Mesodermal cell (in vitro differentiated cells): ENCODE measurements around the gene PPP6R2.
A peak's percentile ranks its signal among the peaks of the same experiment; 100 is the strongest.
"Not testable (repeated sequence)": the region's sequence is repeated elsewhere in the genome, so short reads cannot be mapped to it uniquely, and the experiment has no call there.

Experiments used
- H3K27ac ChIP-seq: 2 replicates; pipeline ENCODE4 v1.7.0; 2013; ENCODE audit warnings: mild to moderate bottlenecking, low read depth, low read length, moderate library complexity; ENCODE audit not compliant: severe bottlenecking
- H3K36me3 ChIP-seq: 2 replicates; pipeline ENCODE4 v1.7.1; 2013; ENCODE audit warnings: mild to moderate bottlenecking, low read length, moderate library complexity; ENCODE audit not compliant: control insufficient read depth, insufficient read depth
- H3K4me1 ChIP-seq: one replicate; pipeline ENCODE4 v1.7.1; 2013; ENCODE audit warnings: mild to moderate bottlenecking, low read length; ENCODE audit not compliant: insufficient read depth, control insufficient read depth, poor library complexity, severe bottlenecking
- H3K4me3 ChIP-seq: 2 replicates; pipeline ENCODE4 v1.7.0; 2013; ENCODE audit warnings: low read length, control low read depth, mild to moderate bottlenecking; ENCODE audit not compliant: insufficient read depth, poor library complexity, severe bottlenecking; ENCODE audit errors: extremely low read depth
- H3K9me3 ChIP-seq: 2 replicates; pipeline ENCODE4 v1.7.1; 2013; ENCODE audit warnings: mild to moderate bottlenecking, low read length, moderate library complexity; ENCODE audit not compliant: control insufficient read depth
- WGBS, 2 experiments: methylation state at CpG; one replicate each; pipeline ENCODE4 v1.1.5; 2013; ENCODE audit warnings: missing lambda C conversion rate in 2 of 2; ENCODE audit not compliant: insufficient coverage in 2 of 2; 5-methylcytosine and 5-hydroxymethylcytosine counted together

PPP6R2 gene

GRCh38 chr22:50327711-50328019 is 15.5 kb upstream of the PPP6R2 start:
- peak overlapping the region; percentile 71 for H3K27ac ChIP-seq
- no peaks in the 10 kb centered on the region for H3K4me1 ChIP-seq
- WGBS, 2 experiments: 95 to 96% methylated on average over 22 of the region's 22 CpGs

GRCh38 chr22:50329236-50329635 is 13.9 kb upstream of the PPP6R2 start:
- no peaks in the 10 kb centered on the region for H3K4me1 ChIP-seq
- 93 to 96% methylated on average over 4 to 5 of the region's 6 CpGs for WGBS, 2 experiments
- no peaks in the 10 kb centered on the region for H3K36me3 ChIP-seq
- no peaks in the 10 kb centered on the region for H3K9me3 ChIP-seq
- no peak overlapping the region for H3K27ac ChIP-seq
- no peak overlapping the region for H3K4me3 ChIP-seq

More at GRCh38 chr22:50327711-50328019, 15.5 kb upstream of the PPP6R2 start:
- Histone ChIP-seq H3K9me3 (no peaks in the 10 kb centered on the region), H3K4me3 (peak overlapping the region; percentile 46), H3K36me3 (no peaks in the 10 kb centered on the region)

DNA sequence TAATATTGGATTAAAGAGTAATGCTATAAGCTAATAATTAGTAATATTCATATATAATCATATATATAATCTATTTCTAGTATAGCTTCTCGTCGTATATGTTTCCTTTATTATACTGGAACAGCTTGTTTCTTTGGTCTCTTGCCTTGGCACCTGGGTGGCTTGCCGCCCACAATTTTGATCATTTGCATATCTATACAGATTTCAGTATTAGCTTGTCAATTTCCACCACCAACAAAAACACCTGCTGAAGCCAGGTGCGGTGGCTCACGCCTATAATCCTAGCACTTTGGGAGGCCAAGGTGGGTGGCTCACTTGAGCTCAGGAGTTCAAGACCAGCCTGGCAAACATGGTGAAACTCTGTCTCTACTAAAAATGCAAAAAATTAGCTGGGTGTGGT is 8.7 kb upstream of the PPP6R2 start:
- H3K4me1 ChIP-seq, H3K27ac ChIP-seq, H3K36me3 ChIP-seq, H3K4me3 ChIP-seq, H3K9me3 ChIP-seq: not testable (repeated sequence)
- WGBS, 2 experiments: 91 to 92% methylated on average over 5 of the region's 5 CpGs

DNA sequence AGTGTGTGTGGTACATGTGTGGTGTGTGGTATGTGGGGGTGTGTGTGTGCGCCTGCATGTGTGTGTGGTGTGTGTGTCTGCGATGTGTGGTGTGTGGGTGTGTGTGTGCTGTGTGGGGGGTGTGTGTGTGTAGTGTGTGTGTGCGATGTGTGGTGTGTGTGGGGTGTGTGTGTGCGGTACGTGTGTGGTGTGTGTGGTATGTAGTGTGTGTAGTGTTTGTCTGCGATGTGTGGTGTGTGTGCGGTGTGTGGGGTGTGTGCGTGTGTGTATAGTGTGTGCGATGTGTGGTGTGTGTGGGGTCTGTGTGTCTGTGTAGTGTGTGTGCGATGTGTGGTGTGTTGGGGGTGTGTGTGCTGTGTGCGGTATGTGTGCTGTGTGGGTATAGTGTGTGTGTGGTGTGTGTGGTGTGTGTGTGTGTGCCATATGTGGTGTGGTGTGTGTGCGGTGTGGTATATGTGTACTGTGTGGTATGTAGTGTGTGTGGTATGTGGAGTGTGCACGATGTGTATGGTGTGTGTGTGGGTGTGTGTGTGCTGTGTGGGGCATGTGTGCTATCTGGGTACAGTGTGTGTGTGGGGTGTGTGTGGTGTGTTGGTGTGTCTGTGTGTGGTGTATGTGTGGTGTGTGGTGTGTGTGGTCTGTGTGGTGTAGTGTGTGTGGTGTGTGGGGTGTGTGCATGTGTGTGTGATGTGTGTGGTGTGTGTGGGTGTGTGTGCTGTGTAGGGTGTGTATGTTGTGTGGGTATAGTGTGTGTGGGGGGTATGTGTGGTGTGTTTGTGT is 5.7 kb upstream of the PPP6R2 start:
- Histone ChIP-seq H3K27ac (no peak overlapping the region), H3K9me3 (no peaks in the 10 kb centered on the region), H3K4me3 (no peak overlapping the region), H3K36me3 (no peaks in the 10 kb centered on the region), H3K4me1 (no peaks in the 10 kb centered on the region)
- 95 to 100% methylated on average over 3 to 13 of the region's 13 CpGs for WGBS, 2 experiments

DNA sequence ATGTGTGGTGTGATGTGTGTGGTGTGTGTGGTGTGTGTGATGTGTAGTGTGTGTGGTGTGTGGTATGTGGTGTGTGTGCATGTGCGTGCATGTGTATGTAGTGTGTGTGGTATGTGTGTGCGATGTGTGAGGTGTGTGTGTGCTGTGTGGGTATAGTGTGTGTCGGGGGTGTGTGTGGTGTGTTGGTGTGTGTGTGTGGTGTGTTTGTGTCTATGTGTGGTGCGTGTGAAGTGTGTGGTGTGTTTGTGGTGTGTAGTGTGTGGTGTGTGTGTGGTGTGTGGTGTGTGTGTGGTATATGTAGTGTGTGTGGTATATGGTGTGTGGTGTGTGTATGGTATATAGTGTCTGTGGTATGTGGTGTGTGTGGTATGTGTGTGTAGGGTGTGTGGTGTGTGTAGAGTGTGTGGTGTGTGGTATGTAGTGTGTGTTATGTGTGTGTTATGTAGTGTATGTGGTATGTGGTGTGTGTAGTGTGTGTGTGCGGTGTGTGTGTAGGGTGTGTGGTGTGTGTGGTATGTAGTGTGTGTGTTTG is 5.0 kb upstream of the PPP6R2 start:
- no peaks in the 10 kb centered on the region for H3K4me1 ChIP-seq
- H3K27ac ChIP-seq: no peak overlapping the region
- H3K4me3 ChIP-seq: no peak overlapping the region
- 91 to 94% methylated on average over 5 of the region's 5 CpGs for WGBS, 2 experiments
- H3K36me3 ChIP-seq: no peaks in the 10 kb centered on the region
- no peaks in the 10 kb centered on the region for H3K9me3 ChIP-seq

GRCh38 chr22:50338860-50339462 is 4.2 kb upstream of the PPP6R2 start:
- Histone ChIP-seq H3K9me3 (no peaks in the 10 kb centered on the region), H3K27ac (no peak overlapping the region), H3K4me1 (no peaks in the 10 kb centered on the region), H3K4me3 (no peak overlapping the region), H3K36me3 (no peaks in the 10 kb centered on the region)
- 91 to 96% methylated on average over 4 of the region's 4 CpGs for WGBS, 2 experiments

DNA sequence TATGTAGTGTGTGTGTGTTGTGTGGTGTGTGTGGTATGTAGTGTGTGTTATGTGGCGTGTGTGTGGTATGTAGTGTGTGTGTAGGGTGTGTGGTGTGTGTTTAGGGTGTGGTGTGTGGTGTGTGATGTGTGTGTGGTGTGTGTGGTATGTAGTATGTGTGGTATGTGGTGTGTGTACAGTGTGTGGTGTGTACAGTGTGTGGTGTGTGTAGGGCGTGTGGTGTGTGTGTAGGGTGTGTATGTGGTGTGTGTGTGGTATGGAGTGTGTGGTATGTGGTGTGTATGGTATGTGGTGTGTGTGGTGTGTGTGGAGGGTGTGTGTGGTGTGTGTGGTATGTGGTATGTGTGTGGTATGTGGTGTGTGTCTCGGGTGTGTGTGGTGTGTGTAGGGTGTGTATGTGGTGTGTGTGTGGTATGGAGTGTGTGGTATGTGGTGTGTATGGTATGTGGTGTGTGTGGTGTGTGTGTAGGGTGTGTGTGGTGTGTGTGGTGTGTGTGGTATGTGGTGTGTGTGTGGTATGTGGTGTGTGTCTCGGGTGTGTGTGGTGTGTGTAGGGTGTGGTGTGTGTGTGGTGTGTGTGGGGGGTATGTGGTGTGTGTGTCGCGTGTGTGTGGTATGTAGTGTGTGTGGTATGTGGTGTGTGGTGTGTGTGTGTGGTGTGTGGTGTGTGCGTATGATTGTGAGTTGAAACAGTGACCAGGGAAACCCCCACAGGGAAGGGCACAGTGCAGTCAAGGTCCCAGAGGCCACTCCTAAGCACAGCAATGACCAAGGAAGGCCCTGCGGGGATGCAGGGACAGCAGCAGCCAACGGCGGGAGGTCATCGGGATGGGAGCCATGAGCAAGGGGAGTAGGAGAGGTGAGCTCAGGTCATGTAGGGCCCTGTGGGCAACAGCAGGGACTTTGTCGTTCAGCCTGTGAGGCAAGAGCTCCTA is 2.9 kb upstream of the PPP6R2 start:
- H3K4me3 ChIP-seq: no peak overlapping the region
- 91 to 92% methylated on average over 8 of the region's 12 CpGs for WGBS, 2 experiments
- no peak overlapping the region for H3K27ac ChIP-seq
- no peaks in the 10 kb centered on the region for H3K4me1 ChIP-seq
- no peaks in the 10 kb centered on the region for H3K36me3 ChIP-seq
- no peaks in the 10 kb centered on the region for H3K9me3 ChIP-seq

- Histone ChIP-seq H3K36me3 (no peaks in the 10 kb centered on the region), H3K4me1 (no peaks in the 10 kb centered on the region), H3K27ac (peak overlapping the region; percentile 83), H3K9me3 (no peaks in the 10 kb centered on the region), H3K4me3 (peak overlapping the region; percentile 68)
- WGBS, 2 experiments: 10 to 19% methylated on average over 19 to 22 of the region's 26 CpGs
Measured at GRCh38 chr22:50341977-50342650, 1.0 kb upstream of the PPP6R2 start.

DNA sequence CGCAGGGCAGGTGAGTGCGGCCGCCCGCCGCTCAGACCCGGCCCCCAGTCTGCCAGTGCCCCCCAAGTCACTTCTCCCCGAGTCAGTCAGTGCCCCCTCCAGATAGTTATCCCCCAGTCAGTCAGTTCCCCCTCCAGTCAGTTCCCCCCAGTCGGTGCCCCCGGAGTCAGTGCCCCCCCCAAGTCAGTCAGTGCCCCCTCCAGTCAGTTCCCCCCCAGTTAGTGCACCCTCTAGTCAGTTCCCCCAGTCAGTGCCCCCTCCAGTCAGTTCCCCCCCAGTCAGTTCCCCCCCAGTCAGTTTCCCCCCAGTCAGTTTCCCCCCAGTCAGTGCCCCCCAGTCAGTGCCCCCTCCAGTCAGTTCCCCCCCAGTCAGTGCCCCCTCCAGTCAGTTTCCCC is 411 bp downstream of the PPP6R2 start:
- H3K4me1 ChIP-seq: no peaks in the 10 kb centered on the region
- peaks cover 6% of the 10 kb centered on the region for H3K36me3 ChIP-seq
- peak overlapping the region; percentile 23 for H3K27ac ChIP-seq
- no peaks in the 10 kb centered on the region for H3K9me3 ChIP-seq
- WGBS, 2 experiments: 0% methylated on average over 1 to 5 of the region's 9 CpGs
- peak overlapping the region; percentile 68 for H3K4me3 ChIP-seq

DNA sequence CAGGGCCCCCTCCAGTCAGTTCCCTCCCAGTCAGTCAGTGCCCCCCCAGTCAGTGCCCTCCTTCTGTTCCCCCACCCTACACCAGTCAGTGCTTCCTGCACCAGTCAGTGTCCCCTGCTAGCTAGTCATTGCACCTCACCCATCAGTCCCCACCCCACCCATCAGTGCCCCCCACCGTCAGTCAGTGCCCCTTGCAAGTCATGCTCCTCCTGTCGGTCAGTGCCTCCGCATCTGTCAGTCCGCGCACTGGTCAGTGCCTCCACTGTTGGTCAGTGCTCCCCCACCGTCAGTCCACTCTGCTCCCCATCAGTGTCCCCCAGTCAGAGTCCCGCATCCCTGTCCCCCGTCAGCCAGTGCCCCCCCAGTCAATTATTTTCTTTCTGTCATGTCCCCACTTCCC is 3.3 kb downstream of the PPP6R2 start:
- peaks cover 12% of the 10 kb centered on the region for H3K36me3 ChIP-seq
- WGBS, 2 experiments: 85 to 96% methylated on average over 6 of the region's 8 CpGs
- H3K27ac ChIP-seq: no peak overlapping the region
- H3K9me3 ChIP-seq: no peaks in the 10 kb centered on the region
- no peaks in the 10 kb centered on the region for H3K4me1 ChIP-seq
- no peak overlapping the region for H3K4me3 ChIP-seq
